PC-3 (cell line): ENCODE results near the gene COL19A1. TPM values are rescaled to one million over a fixed set of nuclear protein-coding genes. Genes with fewer than 3 reads are reported as not detected.

ENCODE experiments used
- ATAC-seq: fragments of 200-7000 bp; cut with Tn5 transposase; 2 replicates; pipeline ENCODE4 v1.9.1; 2020; ENCODE audit warnings: mild to moderate bottlenecking, moderate library complexity
- BruUV-seq: library from RNA; stranded (reverse); fragments of 400-500 nt; replicated peaks from 2 replicates; lab custom pipeline; 2021; lab: Mats Ljungman, UMichigan
- CTCF ChIA-PET: fragments of 300-600 bp; sonication (Branson Sonifier 250); formaldehyde crosslinking; loops from one replicate; lab custom pipeline; 2022; ENCODE audit warnings: antibody characterized with exemption; lab: Charles Lee
- POLR2A ChIA-PET: fragments of 300-600 bp; sonication (Branson Sonifier 250); formaldehyde crosslinking; loops from one replicate; lab custom pipeline; 2022; ENCODE audit warnings: antibody characterized with exemption; ENCODE audit not compliant: unreplicated experiment; lab: Charles Lee
- DNase-seq: peaks from one replicate; pipeline ENCODE4 v3.0.0-alpha.2; 2015
- H2AFZ ChIP-seq: fragments of 300-600 bp; sonication (generic); 2 replicates; pipeline ENCODE4 v1.6.0; 2016; ENCODE audit warnings: antibody characterized with exemption, low read length
- H3F3A ChIP-seq: fragments of 300-600 bp; sonication (generic); one replicate; pipeline ENCODE4 v1.6.0; 2017; ENCODE audit warnings: antibody characterized with exemption, low read length, control low read depth, mild to moderate bottlenecking; ENCODE audit not compliant: unreplicated experiment
- H3K27ac ChIP-seq: fragments of 300-600 bp; sonication (generic); 2 replicates; pipeline ENCODE4 v1.5.1; 2016; ENCODE audit warnings: mild to moderate bottlenecking, low read length
- H3K27me3 ChIP-seq: fragments of 300-600 bp; sonication (generic); 2 replicates; pipeline ENCODE4 v1.6.1; 2016; ENCODE audit warnings: low read length, mixed read lengths
- H3K36me3 ChIP-seq: fragments of 300-600 bp; sonication (generic); 2 replicates; pipeline ENCODE4 v1.6.1; 2016; ENCODE audit warnings: low read depth, mixed run types, low read length, mixed read lengths
- H3K4me1 ChIP-seq: fragments of 300-600 bp; sonication (generic); 2 replicates; pipeline ENCODE4 v1.5.1; 2016; ENCODE audit warnings: low read length; ENCODE audit not compliant: insufficient read depth
- H3K4me2 ChIP-seq: fragments of 300-600 bp; sonication (generic); 2 replicates; pipeline ENCODE4 v1.6.0; 2016; ENCODE audit warnings: low read length
- H3K4me3 ChIP-seq: fragments of 300-600 bp; sonication (generic); 2 replicates; pipeline ENCODE4 v1.5.1; 2016; ENCODE audit warnings: mild to moderate bottlenecking, low read length, mixed read lengths
- H3K79me2 ChIP-seq: fragments of 300-600 bp; sonication (generic); 2 replicates; pipeline ENCODE4 v1.6.1; 2017; ENCODE audit warnings: low read length, mixed read lengths
- H3K9ac ChIP-seq: fragments of 300-600 bp; sonication (generic); 2 replicates; pipeline ENCODE4 v1.6.0; 2016; ENCODE audit warnings: mild to moderate bottlenecking, low read length
- H3K9me2 ChIP-seq: fragments of 300-600 bp; sonication (generic); replicated peaks from 2 replicates; pipeline ENCODE4 v1.6.1; 2016; ENCODE audit warnings: mixed run types, low read length, mixed read lengths
- H3K9me3 ChIP-seq: fragments of 300-600 bp; sonication (generic); 2 replicates; pipeline ENCODE4 v1.6.1; 2016; ENCODE audit warnings: low read length, mixed read lengths
- H4K20me1 ChIP-seq: fragments of 300-600 bp; sonication (generic); 2 replicates; pipeline ENCODE4 v1.6.1; 2016; ENCODE audit warnings: low read length, mixed read lengths
- EZH2 ChIP-seq: fragments of 300-600 bp; sonication (generic); IDR thresholded peaks from one replicate; pipeline ENCODE4 v1.6.1; 2017; ENCODE audit warnings: antibody characterized with exemption, mild to moderate bottlenecking, low read length; ENCODE audit not compliant: unreplicated experiment
- EZH2phosphoT487 ChIP-seq: fragments of 300-600 bp; sonication (generic); IDR thresholded peaks from 2 replicates; pipeline ENCODE4 v1.6.1; 2018; ENCODE audit warnings: mild to moderate bottlenecking, antibody characterized with exemption, low read length, borderline replicate concordance
- intact Hi-C: fragments of 100-400 bp; cut with micrococcal nuclease; formaldehyde crosslinking; loops from 2 replicates; pipeline ENCODE4 v1.9.0; 2023
- total RNA-seq: library from RNA; depleted of rRNA; stranded (reverse); fragments of >200 nt; gene quantifications from 2 replicates; pipeline ENCODE4 v1.2.3, GENCODE V29; 2014
- TF ChIP-seq, protein P1 (sequence below): fragments of 300-600 bp; sonication (generic); conservative IDR thresholded peaks from 2 replicates; pipeline ENCODE4 v1.5.1; 2017; ENCODE audit warnings: antibody characterized with exemption, low read depth, mild to moderate bottlenecking, low read length

COL19A1 gene
- total RNA-seq, 1 experiment from 2014 or later, result not detected

DNA sequence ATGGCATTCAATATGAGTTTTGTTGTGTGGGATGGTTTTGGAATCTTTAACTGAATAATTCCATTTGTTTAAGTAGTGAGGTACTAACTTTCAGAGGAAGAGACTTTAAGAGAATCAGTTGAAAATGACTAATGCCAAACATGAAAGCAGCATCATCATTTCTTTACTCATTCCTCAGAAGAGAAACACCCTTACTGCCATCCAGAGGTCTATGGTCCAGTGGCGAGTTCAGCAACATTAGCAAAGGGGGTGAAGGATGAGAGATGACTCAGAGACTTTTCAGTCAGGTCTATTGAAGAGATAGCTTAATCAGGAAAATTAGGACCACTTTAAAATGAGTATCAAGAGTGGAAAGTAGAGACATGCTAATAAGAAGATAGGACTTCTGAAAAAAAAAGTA, 118.8 kb downstream of the COL19A1 start:
- Histone ChIP-seq H3K27ac (no peak overlapping the region), H2AFZ (no peak overlapping the region), H4K20me1 (no peaks in the 10 kb centered on the region), H3K4me2 (no peak overlapping the region), H3K9ac (no peak overlapping the region), H3K79me2 (no peaks in the 10 kb centered on the region), H3K4me3 (no peak overlapping the region), H3K9me3 (no peaks in the 10 kb centered on the region), H3F3A (no peaks in the 10 kb centered on the region), H3K27me3 (peaks cover 17% of the 10 kb centered on the region), H3K9me2 (no peaks in the 10 kb centered on the region), H3K36me3 (no peaks in the 10 kb centered on the region), H3K4me1 (no peaks in the 10 kb centered on the region)
- peak; percentile 20 for DNase-seq
- intact Hi-C loops, result no loop called here
- CTCF ChIA-PET, result no interaction called here
- no TSS peak for BruUV-seq
- TF ChIP-seq EZH2, result no peak
- TF ChIP-seq EZH2phosphoT487, result no peak
- POLR2A ChIA-PET, result no interaction called here
- ATAC-seq, result no peak

DNA sequence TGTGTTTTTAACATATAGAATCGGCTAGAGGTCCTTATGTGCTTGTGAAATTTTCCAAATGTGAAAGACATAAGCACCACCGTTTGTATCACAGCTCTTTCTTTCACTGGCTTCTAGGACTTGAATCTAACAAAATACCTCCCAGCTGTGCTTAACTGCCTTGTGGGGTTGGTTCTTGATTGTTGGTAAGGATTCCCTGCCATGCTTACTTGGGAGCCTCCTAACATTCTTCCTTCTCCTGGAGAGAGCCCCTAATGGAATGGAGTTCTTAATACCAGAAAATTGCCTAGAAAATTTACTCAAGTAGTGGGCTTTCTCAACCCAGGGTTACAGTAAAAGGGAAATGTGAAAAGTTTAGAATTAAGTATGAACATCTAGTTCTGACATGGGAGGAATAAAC, 121.2 kb downstream of the COL19A1 start:
- no peak overlapping the region for H3K27ac ChIP-seq
- ATAC-seq (no peak), DNase-seq (no peak)
- no peaks in the 10 kb centered on the region for H4K20me1 ChIP-seq
- POLR2A ChIA-PET, result no interaction called here
- H3K9me3 ChIP-seq, result no peaks in the 10 kb centered on the region
- no peak overlapping the region for H3K4me2 ChIP-seq
- H3K36me3 ChIP-seq, result no peaks in the 10 kb centered on the region
- CTCF ChIA-PET, result no interaction called here
- TF ChIP-seq EZH2phosphoT487, result no peak
- no peak for TF ChIP-seq EZH2
- TF ChIP-seq, protein P1, sequence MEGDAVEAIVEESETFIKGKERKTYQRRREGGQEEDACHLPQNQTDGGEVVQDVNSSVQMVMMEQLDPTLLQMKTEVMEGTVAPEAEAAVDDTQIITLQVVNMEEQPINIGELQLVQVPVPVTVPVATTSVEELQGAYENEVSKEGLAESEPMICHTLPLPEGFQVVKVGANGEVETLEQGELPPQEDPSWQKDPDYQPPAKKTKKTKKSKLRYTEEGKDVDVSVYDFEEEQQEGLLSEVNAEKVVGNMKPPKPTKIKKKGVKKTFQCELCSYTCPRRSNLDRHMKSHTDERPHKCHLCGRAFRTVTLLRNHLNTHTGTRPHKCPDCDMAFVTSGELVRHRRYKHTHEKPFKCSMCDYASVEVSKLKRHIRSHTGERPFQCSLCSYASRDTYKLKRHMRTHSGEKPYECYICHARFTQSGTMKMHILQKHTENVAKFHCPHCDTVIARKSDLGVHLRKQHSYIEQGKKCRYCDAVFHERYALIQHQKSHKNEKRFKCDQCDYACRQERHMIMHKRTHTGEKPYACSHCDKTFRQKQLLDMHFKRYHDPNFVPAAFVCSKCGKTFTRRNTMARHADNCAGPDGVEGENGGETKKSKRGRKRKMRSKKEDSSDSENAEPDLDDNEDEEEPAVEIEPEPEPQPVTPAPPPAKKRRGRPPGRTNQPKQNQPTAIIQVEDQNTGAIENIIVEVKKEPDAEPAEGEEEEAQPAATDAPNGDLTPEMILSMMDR, result no peak
- no peaks in the 10 kb centered on the region for H3F3A ChIP-seq
- no peaks in the 10 kb centered on the region for H3K9me2 ChIP-seq
- H3K4me3 ChIP-seq, result no peak overlapping the region
- no peak overlapping the region for H3K9ac ChIP-seq
- no TSS peak for BruUV-seq
- no peaks in the 10 kb centered on the region for H3K79me2 ChIP-seq
- no peaks in the 10 kb centered on the region for H3K4me1 ChIP-seq
- intact Hi-C loops, result no loop called here
- H3K27me3 ChIP-seq, result peaks cover 17% of the 10 kb centered on the region
- H2AFZ ChIP-seq, result no peak overlapping the region

DNA sequence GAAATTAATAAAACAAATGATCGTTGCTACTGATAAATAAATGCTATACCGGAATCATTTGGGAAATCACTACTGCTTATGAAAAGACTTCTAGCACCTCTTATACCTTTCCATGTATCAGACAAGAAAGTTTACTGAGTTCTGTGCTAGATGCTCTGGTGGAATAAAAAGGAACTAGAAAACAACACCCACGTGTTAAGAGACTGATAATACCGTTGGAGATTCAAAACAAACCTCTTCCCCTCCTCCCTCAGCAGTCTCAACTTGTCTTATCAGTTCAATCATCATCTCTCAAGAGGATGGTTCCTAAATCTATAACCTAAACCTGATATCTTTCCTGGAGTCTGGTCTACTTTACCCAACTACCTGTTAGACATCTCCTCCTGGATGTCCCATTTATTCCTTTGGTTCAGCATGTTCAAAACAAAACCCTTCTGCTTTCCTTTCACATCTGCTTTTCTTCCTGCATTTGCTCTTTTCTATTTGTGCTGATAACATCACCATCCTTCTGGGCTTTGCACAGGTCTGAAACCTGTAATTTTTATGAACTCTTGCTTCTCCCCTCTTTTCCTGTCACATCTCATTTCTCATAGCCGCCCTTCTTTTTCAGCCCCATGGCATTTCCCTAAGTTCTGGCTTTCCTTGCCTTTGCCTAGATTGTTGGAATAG, 122.2 kb downstream of the COL19A1 start:
- Histone ChIP-seq H3K9me2 (no peaks in the 10 kb centered on the region), H3K27ac (no peak overlapping the region), H4K20me1 (no peaks in the 10 kb centered on the region), H3K4me3 (no peak overlapping the region), H2AFZ (no peak overlapping the region), H3K4me1 (no peaks in the 10 kb centered on the region), H3K4me2 (no peak overlapping the region), H3K9me3 (no peaks in the 10 kb centered on the region), H3K79me2 (no peaks in the 10 kb centered on the region), H3K27me3 (peaks cover 17% of the 10 kb centered on the region), H3K36me3 (no peaks in the 10 kb centered on the region), H3F3A (no peaks in the 10 kb centered on the region), H3K9ac (no peak overlapping the region)
- DNase-seq (no peak), ATAC-seq (no peak)
- TF ChIP-seq EZH2 (no peak), EZH2phosphoT487 (no peak)
- TF ChIP-seq, protein P1, result no peak
- ChIA-PET CTCF (no interaction called here), POLR2A (no interaction called here)
- BruUV-seq, result no TSS peak
- intact Hi-C loops, result no loop called here
